DOHH2 (cell line): ENCODE results near the gene RIN1.
"Not testable (repeated sequence)": the region's sequence is repeated elsewhere in the genome, so short reads cannot be mapped to it uniquely, and the experiment has no call there.

Experiments used
- H3F3A ChIP-seq: fragments of 200-600 bp; sonication (generic), shearing (Covaris generic); 2 replicates; pipeline ENCODE4 v1.6.0; 2016; ENCODE audit warnings: antibody characterized with exemption, mild to moderate bottlenecking; ENCODE audit not compliant: control insufficient read depth, insufficient read depth
- H3K27ac ChIP-seq: fragments of 200-600 bp; sonication (generic); 2 replicates; pipeline ENCODE4 v1.5.1; 2014; ENCODE audit warnings: low read depth, mild to moderate bottlenecking, low read length, moderate library complexity
- H3K27me3 ChIP-seq: fragments of 200-600 bp; sonication (generic); 2 replicates; pipeline ENCODE4 v1.6.1; 2014; ENCODE audit warnings: mild to moderate bottlenecking, low read length, mixed read lengths; ENCODE audit not compliant: control insufficient read depth
- H3K36me3 ChIP-seq: fragments of 200-600 bp; sonication (generic); 2 replicates; pipeline ENCODE4 v1.6.1; 2014; ENCODE audit warnings: mild to moderate bottlenecking, low read length, moderate library complexity, mixed read lengths; ENCODE audit not compliant: control insufficient read depth
- H3K4me1 ChIP-seq: fragments of 200-600 bp; sonication (generic); 2 replicates; pipeline ENCODE4 v1.6.1; 2014; ENCODE audit warnings: mild to moderate bottlenecking, low read length, mixed read lengths; ENCODE audit not compliant: control insufficient read depth
- H3K4me2 ChIP-seq: fragments of 200-600 bp; sonication (generic); 2 replicates; pipeline ENCODE4 v1.6.0; 2014; ENCODE audit warnings: mild to moderate bottlenecking, low read length, moderate library complexity
- H3K4me3 ChIP-seq: fragments of 200-600 bp; sonication (generic); 2 replicates; pipeline ENCODE4 v1.5.1; 2014; ENCODE audit warnings: mild to moderate bottlenecking, low read length, mixed read lengths
- H3K79me2 ChIP-seq: fragments of 200-600 bp; sonication (generic); 2 replicates; pipeline ENCODE4 v1.6.1; 2014; ENCODE audit warnings: mild to moderate bottlenecking, low read length, mixed read lengths; ENCODE audit not compliant: control insufficient read depth
- H3K9me2 ChIP-seq: fragments of 200-600 bp; sonication (generic); replicated peaks from 2 replicates; pipeline ENCODE4 v1.6.1; 2014; ENCODE audit warnings: mild to moderate bottlenecking, low read length, mixed read lengths; ENCODE audit not compliant: control insufficient read depth
- H3K9me3 ChIP-seq: fragments of 200-600 bp; sonication (generic); 2 replicates; pipeline ENCODE4 v1.6.1; 2014; ENCODE audit warnings: antibody characterized with exemption, low read length, mixed read lengths; ENCODE audit not compliant: control insufficient read depth, insufficient read depth
- H4K20me1 ChIP-seq: fragments of 200-600 bp; sonication (generic); 2 replicates; pipeline ENCODE4 v1.6.0; 2014; ENCODE audit warnings: low read depth, mild to moderate bottlenecking, antibody characterized with exemption, low read length, moderate library complexity; ENCODE audit not compliant: control insufficient read depth, insufficient read depth
- CTCF ChIP-seq: fragments of 200-600 bp; sonication (generic); IDR thresholded peaks from one replicate; pipeline ENCODE4 v1.5.1; 2014; ENCODE audit warnings: antibody characterized with exemption, mild to moderate bottlenecking, low read depth, low read length; ENCODE audit not compliant: poor library complexity, severe bottlenecking
- EZH2phosphoT487 ChIP-seq: fragments of 200-600 bp; sonication (generic); IDR thresholded peaks from 2 replicates; pipeline ENCODE4 v1.6.1; 2017; ENCODE audit warnings: borderline replicate concordance, mild to moderate bottlenecking, antibody characterized with exemption, low read length, moderate library complexity, mixed read lengths

The RIN1 gene

DNA sequence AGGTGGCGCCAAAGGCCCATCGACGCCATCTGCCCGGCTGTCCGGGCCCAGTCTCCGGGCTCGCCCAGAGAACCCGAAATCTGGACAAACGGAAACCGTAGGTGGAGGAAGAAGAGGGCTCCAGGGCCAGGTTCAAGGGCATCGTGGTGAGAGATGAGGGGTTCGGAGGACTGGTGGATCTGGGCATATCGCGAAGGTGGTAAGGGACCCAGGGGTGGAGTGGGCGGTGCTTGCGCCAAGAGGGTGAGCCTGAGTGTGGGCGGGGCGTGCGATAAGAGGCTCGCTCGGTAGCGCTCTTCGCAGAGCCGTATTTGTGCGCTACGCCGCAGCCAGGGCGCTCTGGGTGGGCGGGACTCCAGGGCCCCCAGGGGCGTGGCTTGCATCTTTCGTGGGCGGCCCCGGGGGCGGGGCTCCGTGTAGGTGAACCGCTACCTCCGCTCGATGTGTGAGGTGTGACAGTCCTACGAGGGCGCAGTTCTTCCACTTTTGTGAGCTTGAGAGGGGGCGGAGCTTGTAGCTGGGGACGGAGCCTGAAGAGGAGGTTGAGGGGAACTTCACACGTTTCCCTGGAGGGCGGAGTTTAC, 24.2 kb downstream of the RIN1 start:
- Histone ChIP-seq H3K4me2 (peak overlapping the region; percentile 87), H3F3A (no peaks in the 10 kb centered on the region), H3K4me1 (peaks cover 25% of the 10 kb centered on the region), H3K27me3 (no peaks in the 10 kb centered on the region), H3K27ac (peak overlapping the region; percentile 77), H3K9me2 (no peaks in the 10 kb centered on the region), H3K9me3 (no peaks in the 10 kb centered on the region), H3K79me2 (no peaks in the 10 kb centered on the region), H3K4me3 (peak overlapping the region; percentile 82), H4K20me1 (no peaks in the 10 kb centered on the region), H3K36me3 (no peaks in the 10 kb centered on the region)
- TF ChIP-seq EZH2phosphoT487 (no peak), CTCF (peak; percentile 97)

GRCh38 chr11:66311470-66311964, 24.7 kb downstream of the RIN1 start:
- Histone ChIP-seq H3K9me3 (no peaks in the 10 kb centered on the region), H3K9me2 (no peaks in the 10 kb centered on the region), H3K27me3 (no peaks in the 10 kb centered on the region), H3K27ac (peak overlapping the region; percentile 77), H3K4me3 (peak overlapping the region; percentile 82), H3K4me2 (peak overlapping the region; percentile 87), H3K79me2 (no peaks in the 10 kb centered on the region), H3F3A (no peaks in the 10 kb centered on the region), H3K36me3 (no peaks in the 10 kb centered on the region), H4K20me1 (no peaks in the 10 kb centered on the region), H3K4me1 (peaks cover 20% of the 10 kb centered on the region)
- TF ChIP-seq CTCF (no peak), EZH2phosphoT487 (no peak)

DNA sequence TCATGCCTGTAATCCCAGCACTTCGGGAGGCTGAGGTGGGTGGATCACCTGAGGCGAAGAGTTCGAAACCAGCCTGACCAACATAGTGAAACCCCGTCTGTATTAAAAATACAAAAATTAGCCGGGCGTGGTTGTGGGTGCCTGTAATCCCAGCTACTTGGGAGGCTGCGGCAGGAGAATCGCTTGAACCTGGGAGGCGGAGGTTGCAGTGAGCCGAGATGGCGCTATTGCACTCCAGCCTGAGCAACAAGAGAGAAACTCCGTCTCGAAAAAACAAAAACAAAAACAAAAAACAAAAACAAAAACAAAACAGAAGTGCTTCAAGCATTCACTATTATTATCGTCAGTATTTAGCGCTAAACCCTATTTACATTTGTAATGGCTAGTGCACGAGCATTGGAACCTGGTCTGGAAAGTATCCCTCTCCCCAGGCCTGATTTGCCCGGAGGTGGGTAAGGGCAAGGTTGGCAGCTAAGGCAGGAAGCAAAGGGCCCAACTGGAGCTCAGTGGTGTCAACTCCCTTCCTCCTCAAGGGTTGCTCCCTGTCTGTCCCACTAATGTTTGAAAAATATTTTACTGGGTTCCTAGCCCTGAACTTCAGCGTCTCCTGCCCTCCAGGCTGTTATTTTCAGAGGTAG, 25.3 kb downstream of the RIN1 start:
- not testable (repeated sequence) for H3F3A ChIP-seq, H3K27ac ChIP-seq, H3K36me3 ChIP-seq, H3K27me3 ChIP-seq, H3K4me3 ChIP-seq, H3K79me2 ChIP-seq, H3K9me3 ChIP-seq, H3K9me2 ChIP-seq, H4K20me1 ChIP-seq, H3K4me2 ChIP-seq
- peaks cover 17% of the 10 kb centered on the region for H3K4me1 ChIP-seq

GRCh38 chr11:66310324-66310723, 25.9 kb downstream of the RIN1 start:
- Histone ChIP-seq H3K36me3 (no peaks in the 10 kb centered on the region), H3K9me3 (no peaks in the 10 kb centered on the region), H4K20me1 (no peaks in the 10 kb centered on the region), H3K4me3 (no peak overlapping the region), H3K27ac (no peak overlapping the region), H3K4me1 (peaks cover 17% of the 10 kb centered on the region), H3K9me2 (no peaks in the 10 kb centered on the region), H3K79me2 (no peaks in the 10 kb centered on the region), H3K27me3 (no peaks in the 10 kb centered on the region; the same call in 1 of the 2 replicates), H3K4me2 (no peak overlapping the region), H3F3A (no peaks in the 10 kb centered on the region)
- TF ChIP-seq EZH2phosphoT487 (no peak), CTCF (no peak)
